Lower leg skin (tissue), 3 donors: ENCODE measurements around the gene KRT23.

Experiments
- CTCF ChIP-seq, 3 donors: fragments of 450-650 bp; IDR thresholded peaks; one replicate each; pipeline ENCODE4 v1.5.1; 2016; ENCODE audit warnings: antibody characterized with exemption in 3 of 3, mild to moderate bottlenecking in 3 of 3, moderate library complexity in 2 of 3
- POLR2A ChIP-seq, 2 donors: fragments of 450-650 bp; IDR thresholded peaks; one replicate each; pipeline ENCODE4 v1.6.1; 2016 to 2017; ENCODE audit warnings: antibody characterized with exemption in 2 of 2, mild to moderate bottlenecking in 1 of 2, moderate library complexity in 1 of 2

GRCh38 chr17:40960144-40960543 lies 22.7 kb upstream of the KRT23 start:
- no peak for TF ChIP-seq CTCF (IDR thresholded peaks at IDR 0.05)
- no peak for TF ChIP-seq POLR2A (IDR thresholded peaks at IDR 0.05)
